GM21367 (cell line): ENCODE measurements around the gene CAMK2G.
A peak's percentile ranks its signal among the peaks of the same experiment; 100 is the strongest.

Source experiments
- ATAC-seq: cut with Tn5 transposase; IDR thresholded peaks from one replicate; pipeline ENCODE4 v1.9.1; 2021; ENCODE audit not compliant: unreplicated experiment

Gene CAMK2G

GRCh38 chr10:73884017-73884416, 9.7 kb upstream of the CAMK2G start:
- ATAC-seq = no peak

- ATAC-seq = no peak
These were observed 7.0 kb upstream of the CAMK2G start for GRCh38 chr10:73881221-73881919.

- ATAC-seq = peak; percentile 65
These were observed 5.2 kb upstream of the CAMK2G start for GRCh38 chr10:73879296-73880173.

GRCh38 chr10:73878365-73878764, 4.0 kb upstream of the CAMK2G start:
- no peak for ATAC-seq

GRCh38 chr10:73877533-73878160, 3.3 kb upstream of the CAMK2G start:
- ATAC-seq = no peak

GRCh38 chr10:73876971-73877370, 2.6 kb upstream of the CAMK2G start:
- no peak for ATAC-seq

- no peak for ATAC-seq
These were observed 2.2 kb upstream of the CAMK2G start for GRCh38 chr10:73876566-73876965.

- no peak for ATAC-seq
These were observed 1.8 kb upstream of the CAMK2G start for GRCh38 chr10:73876157-73876556.

GRCh38 chr10:73875139-73875475, 752 bp upstream of the CAMK2G start:
- ATAC-seq = no peak

GRCh38 chr10:73873838-73874215, 528 bp downstream of the CAMK2G start:
- no peak for ATAC-seq

GRCh38 chr10:73873142-73873837, 1.1 kb downstream of the CAMK2G start:
- ATAC-seq = no peak

GRCh38 chr10:73872190-73872710, 2.1 kb downstream of the CAMK2G start:
- no peak for ATAC-seq

GRCh38 chr10:73871295-73872189, 2.8 kb downstream of the CAMK2G start:
- no peak for ATAC-seq

- no peak for ATAC-seq
These were observed 5.6 kb downstream of the CAMK2G start for GRCh38 chr10:73868655-73869195.

GRCh38 chr10:73867871-73868631, 6.3 kb downstream of the CAMK2G start:
- ATAC-seq = no peak

- ATAC-seq = no peak
These were observed 7.1 kb downstream of the CAMK2G start for GRCh38 chr10:73867126-73867807.

GRCh38 chr10:73866621-73867020, 7.7 kb downstream of the CAMK2G start:
- no peak for ATAC-seq
